A549 (cell line): Measurements from ENCODE around the gene ALKBH2. TPM values are rescaled to one million over a fixed set of nuclear protein-coding genes. Genes with fewer than 3 reads are reported as not detected.

Experiments
- ATAC-seq, 2 experiments: fragments of 200-7000 bp in 1 of 2; fragments of >200 bp in 1 of 2; cut with Nextera tagmentation in 1 of 2; cut with Tn5 transposase in 1 of 2; 3 replicates each; pipeline versions ENCODE4 v1.8.0 to v1.9.1; 2018 to 2020; ENCODE audit warnings: mild to moderate bottlenecking in 1 of 2, moderate library complexity in 1 of 2
- CTCF ChIA-PET: fragments of 300-600 bp; sonication (Branson Sonifier 250); formaldehyde crosslinking; extraction: SDS; loops from one replicate; lab custom pipeline; 2021; ENCODE audit warnings: antibody characterized with exemption, inconsistent platforms; lab: Yijun Ruan, JAX
- POLR2A ChIA-PET: fragments of 350-600 bp; formaldehyde crosslinking; extraction: SDS; loops from one replicate; lab custom pipeline; 2021; ENCODE audit warnings: antibody characterized with exemption, inconsistent platforms; lab: Yijun Ruan, JAX
- DNase-seq, 2 experiments: peaks; one replicate each; pipeline versions ENCODE4 v3.0.0 to v3.0.0-alpha.2; 2011 to 2016; ENCODE audit warnings: low read depth in 1 of 2, low spot score in 1 of 2
- FAIRE-seq: peaks from 2 replicates; lab custom pipeline; 2011; peaks lifted over from hg19 to GRCh38; lab: Jason Lieb, UNC
- H3K27ac ChIP-seq, 2 experiments: fragments of >200 bp; sonication (Bioruptor Twin); formaldehyde crosslinking; 3 replicates each; pipeline ENCODE4 v1.5.1; 2016 to 2017
- H3K4me1 ChIP-seq: fragments of >200 bp; sonication (Bioruptor Twin); formaldehyde crosslinking; 3 replicates; pipeline ENCODE4 v1.6.1; 2016
- H3K4me2 ChIP-seq: fragments of >200 bp; sonication (Bioruptor Twin); formaldehyde crosslinking; 3 replicates; pipeline ENCODE4 v1.6.1; 2016
- H3K4me3 ChIP-seq: fragments of >200 bp; sonication (Bioruptor Twin); formaldehyde crosslinking; 3 replicates; pipeline ENCODE4 v1.5.1; 2016
- H3K9me3 ChIP-seq: fragments of >200 bp; sonication (Bioruptor Twin); formaldehyde crosslinking; 3 replicates; pipeline ENCODE4 v1.6.1; 2016
- BHLHE40 ChIP-seq: IDR thresholded peaks from 2 replicates; pipeline ENCODE4 v1.6.1; 2012; ENCODE audit warnings: low read depth, low read length, inconsistent platforms
- CBX8 ChIP-seq: fragments of 200-600 bp; sonication (generic); IDR thresholded peaks from 2 replicates; pipeline ENCODE4 v1.6.1; 2016
- CHD2 ChIP-seq: fragments of 150-350 bp; IDR thresholded peaks from 2 replicates; pipeline ENCODE4 v1.6.1; 2014; ENCODE audit warnings: low read length; ENCODE audit not compliant: partially characterized antibody
- CHD4 ChIP-seq: fragments of 200-600 bp; sonication (generic); IDR thresholded peaks from 2 replicates; pipeline ENCODE4 v1.6.1; 2016; ENCODE audit warnings: antibody characterized with exemption, mild to moderate bottlenecking, borderline replicate concordance
- FOSB ChIP-seq: fragments of 250-450 bp; sonication (Bioruptor Pico); IDR thresholded peaks from 2 replicates; pipeline ENCODE4 v1.5.0; 2020; ENCODE audit warnings: mild to moderate bottlenecking, moderate library complexity
- FOXS1 ChIP-seq: fragments of 250-450 bp; sonication (Bioruptor Pico); IDR thresholded peaks from 2 replicates; pipeline ENCODE4 v1.5.0; 2020; ENCODE audit warnings: mild to moderate bottlenecking, moderate library complexity
- JUNB ChIP-seq: fragments of >200 bp; sonication (Bioruptor Twin); formaldehyde crosslinking; IDR thresholded peaks from 2 replicates; pipeline ENCODE4 v1.6.1; 2016
- MAZ ChIP-seq: fragments of 150-350 bp; IDR thresholded peaks from 2 replicates; pipeline ENCODE4 v1.6.1; 2014; ENCODE audit warnings: antibody characterized with exemption, low read depth, low read length, borderline replicate concordance
- NR3C1 ChIP-seq: fragments of >200 bp; sonication (Bioruptor Twin); formaldehyde crosslinking; IDR thresholded peaks from 3 replicates; pipeline ENCODE4 v1.6.1; 2017
- TP53 ChIP-seq: fragments of 250-450 bp; sonication (Bioruptor Pico); IDR thresholded peaks from 2 replicates; pipeline ENCODE4 v1.5.0; 2021; ENCODE audit warnings: mild to moderate bottlenecking, moderate library complexity
- ZFP36 ChIP-seq: fragments of 450-650 bp; IDR thresholded peaks from 2 replicates; pipeline ENCODE4 v1.6.1; 2014; ENCODE audit warnings: borderline replicate concordance; ENCODE audit not compliant: partially characterized antibody
- ZNF302 ChIP-seq: fragments of 250-450 bp; sonication (Bioruptor Pico); IDR thresholded peaks from 2 replicates; pipeline ENCODE4 v1.9.0; 2021; ENCODE audit warnings: inconsistent platforms, mild to moderate bottlenecking, moderate library complexity
- ZSCAN20 ChIP-seq: fragments of 250-450 bp; sonication (Bioruptor Pico); IDR thresholded peaks from 2 replicates; pipeline ENCODE4 v1.8.0; 2022; ENCODE audit warnings: mild to moderate bottlenecking, moderate library complexity
- WGBS: methylation state at CpG from one replicate; pipeline ENCODE4 v1.1.6; 2017; ENCODE audit errors: missing lambda C conversion rate; 5-methylcytosine and 5-hydroxymethylcytosine counted together
- polyA plus RNA-seq, 4 experiments: library from polyadenylated mRNA; depleted of rRNA in 3 of 4; stranded (reverse); fragments of >200 nt; fragmentation: RNase III in 1 of 4; extraction: RNeasy Plus Mini Kit Qiagen cat#74134 plus additional on column Dnase treatment in 1 of 4; gene quantifications; 2 replicates in 3 of 4; 3 replicates in 1 of 4; pipeline ENCODE4 v1.2.3, GENCODE V29; 2011 to 2017
- TF ChIP-seq, protein P1 (sequence below): IDR thresholded peaks from 2 replicates; pipeline ENCODE4 v1.6.1; 2012
- TF ChIP-seq, protein P2 (sequence below): fragments of >200 bp; sonication (Bioruptor Twin); formaldehyde crosslinking; IDR thresholded peaks from 2 replicates; pipeline ENCODE4 v1.6.1; 2016
- TF ChIP-seq, protein P3 (sequence below): fragments of 250-450 bp; sonication (Bioruptor Pico); IDR thresholded peaks from 2 replicates; pipeline ENCODE4 v1.5.0; 2021; ENCODE audit warnings: mild to moderate bottlenecking, moderate library complexity, borderline replicate concordance
- TF ChIP-seq, protein P4 (sequence below): fragments of >200 bp; sonication (Bioruptor Twin); formaldehyde crosslinking; IDR thresholded peaks from 3 replicates; pipeline ENCODE4 v1.5.1; 2016

ALKBH2 gene
- polyA plus RNA-seq, 2 of the 4 experiments (the other 2 are of a cell fraction), result 53.9 to 57.7 TPM

DNA sequence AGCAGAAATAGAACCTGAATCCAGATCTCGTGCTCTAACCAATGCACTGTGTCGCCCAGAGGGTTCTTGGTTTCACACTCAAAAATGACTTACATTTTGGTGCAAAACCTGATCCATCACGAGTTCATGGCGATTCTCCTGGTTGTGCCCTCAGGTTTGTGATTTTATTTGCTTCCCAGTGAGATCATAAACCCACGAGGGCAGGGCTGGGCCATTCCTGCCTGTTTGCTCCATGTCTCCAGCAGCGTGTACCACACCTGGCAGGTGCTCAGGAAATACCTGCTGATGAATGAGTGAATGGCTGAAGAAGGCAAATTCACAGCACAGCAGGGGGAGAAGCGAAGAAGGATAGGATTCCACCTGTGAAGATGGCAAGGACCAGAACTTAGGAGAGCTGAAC lies 32.5 kb upstream of the ALKBH2 start:
- Histone ChIP-seq H3K27ac (no peak overlapping the region), H3K4me3 (no peak overlapping the region), H3K4me2 (no peak overlapping the region), H3K9me3 (no peaks in the 10 kb centered on the region), H3K4me1 (peaks cover 8% of the 10 kb centered on the region; the same call in 1 of the 3 replicates)
- DNase-seq (no peak), ATAC-seq (no peak), FAIRE-seq (no peak)
- ChIA-PET POLR2A (no interaction called here), CTCF (interaction anchor here (1.4 kb wide), 1 partner anchor 8 kb away, joined by 3 read pairs; no protein-coding TSS in a partner anchor)
- TF ChIP-seq ZSCAN20 (no peak), ZNF302 (CRISPR knock-in tag) (no peak), MAZ (no peak), CHD4 (no peak), ZFP36 (no peak)
- TF ChIP-seq, protein P1, sequence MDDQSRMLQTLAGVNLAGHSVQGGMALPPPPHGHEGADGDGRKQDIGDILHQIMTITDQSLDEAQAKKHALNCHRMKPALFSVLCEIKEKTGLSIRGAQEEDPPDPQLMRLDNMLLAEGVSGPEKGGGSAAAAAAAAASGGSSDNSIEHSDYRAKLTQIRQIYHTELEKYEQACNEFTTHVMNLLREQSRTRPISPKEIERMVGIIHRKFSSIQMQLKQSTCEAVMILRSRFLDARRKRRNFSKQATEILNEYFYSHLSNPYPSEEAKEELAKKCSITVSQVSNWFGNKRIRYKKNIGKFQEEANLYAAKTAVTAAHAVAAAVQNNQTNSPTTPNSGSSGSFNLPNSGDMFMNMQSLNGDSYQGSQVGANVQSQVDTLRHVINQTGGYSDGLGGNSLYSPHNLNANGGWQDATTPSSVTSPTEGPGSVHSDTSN, result no peak
- TF ChIP-seq, protein P2, sequence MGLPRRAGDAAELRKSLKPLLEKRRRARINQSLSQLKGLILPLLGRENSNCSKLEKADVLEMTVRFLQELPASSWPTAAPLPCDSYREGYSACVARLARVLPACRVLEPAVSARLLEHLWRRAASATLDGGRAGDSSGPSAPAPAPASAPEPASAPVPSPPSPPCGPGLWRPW, result no peak
- TF ChIP-seq, protein P3, sequence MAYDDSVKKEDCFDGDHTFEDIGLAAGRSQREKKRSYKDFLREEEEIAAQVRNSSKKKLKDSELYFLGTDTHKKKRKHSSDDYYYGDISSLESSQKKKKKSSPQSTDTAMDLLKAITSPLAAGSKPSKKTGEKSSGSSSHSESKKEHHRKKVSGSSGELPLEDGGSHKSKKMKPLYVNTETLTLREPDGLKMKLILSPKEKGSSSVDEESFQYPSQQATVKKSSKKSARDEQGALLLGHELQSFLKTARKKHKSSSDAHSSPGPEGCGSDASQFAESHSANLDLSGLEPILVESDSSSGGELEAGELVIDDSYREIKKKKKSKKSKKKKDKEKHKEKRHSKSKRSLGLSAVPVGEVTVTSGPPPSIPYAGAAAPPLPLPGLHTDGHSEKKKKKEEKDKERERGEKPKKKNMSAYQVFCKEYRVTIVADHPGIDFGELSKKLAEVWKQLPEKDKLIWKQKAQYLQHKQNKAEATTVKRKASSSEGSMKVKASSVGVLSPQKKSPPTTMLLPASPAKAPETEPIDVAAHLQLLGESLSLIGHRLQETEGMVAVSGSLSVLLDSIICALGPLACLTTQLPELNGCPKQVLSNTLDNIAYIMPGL (CRISPR knock-in tag), result no peak
- 75% methylated on average over 7 of the region's 7 CpGs for WGBS

DNA sequence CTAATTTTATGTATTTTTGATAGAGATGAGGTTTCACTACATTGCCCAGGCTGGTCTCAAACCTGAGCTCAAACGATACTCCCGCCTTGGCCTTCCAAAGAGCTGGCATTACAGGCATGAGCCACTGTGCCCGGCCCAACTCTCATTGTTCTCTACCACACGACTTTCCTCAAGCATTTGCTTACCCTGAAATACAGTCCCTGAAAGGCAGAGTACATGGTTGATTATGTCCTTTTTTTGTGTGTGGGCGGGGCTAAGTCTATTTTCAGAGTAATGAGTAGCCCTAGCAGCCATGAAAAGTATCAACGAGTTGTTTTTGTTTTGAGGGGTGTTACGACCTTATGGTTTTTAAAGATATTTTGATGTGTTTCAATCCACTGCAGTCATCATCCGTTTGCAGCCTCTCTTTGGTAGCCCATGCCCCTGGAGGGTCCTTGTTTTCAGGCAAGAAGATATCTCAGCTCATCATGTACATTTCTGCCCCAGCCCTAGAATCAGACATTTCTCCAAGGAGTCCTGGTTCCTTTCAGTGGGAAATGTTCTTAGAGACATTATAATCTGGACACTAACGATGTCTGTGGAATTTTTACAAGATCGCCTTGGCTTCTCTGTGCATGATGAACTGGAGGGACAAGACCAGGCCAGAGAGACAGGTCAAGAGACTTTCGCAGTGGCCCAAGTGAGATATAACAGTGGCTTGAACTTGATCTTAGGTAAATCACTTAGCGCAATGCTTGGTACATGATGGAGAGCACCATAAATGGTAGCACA lies 31.8 kb upstream of the ALKBH2 start:
- ChIA-PET CTCF (interaction anchor here (1.2 to 1.4 kb wide), 3 partner anchors 9 to 260 kb away, joined by 3 read pairs; no protein-coding TSS in a partner anchor), POLR2A (no interaction called here)
- Histone ChIP-seq H3K4me3 (no peak overlapping the region), H3K27ac (no peak overlapping the region), H3K4me2 (no peak overlapping the region), H3K9me3 (no peaks in the 10 kb centered on the region), H3K4me1 (peaks cover 8% of the 10 kb centered on the region; the same call in 1 of the 3 replicates)
- no peak for FAIRE-seq
- DNase-seq, result no peak
- TF ChIP-seq TP53 (CRISPR knock-in tag) (no peak), NR3C1 (no peak), FOXS1 (CRISPR knock-in tag) (no peak), JUNB (no peak), FOSB (CRISPR knock-in tag) (no peak), CHD2 (no peak), BHLHE40 (no peak), CHD4 (no peak), ZSCAN20 (no peak), CBX8 (no peak)
- TF ChIP-seq, protein P4, sequence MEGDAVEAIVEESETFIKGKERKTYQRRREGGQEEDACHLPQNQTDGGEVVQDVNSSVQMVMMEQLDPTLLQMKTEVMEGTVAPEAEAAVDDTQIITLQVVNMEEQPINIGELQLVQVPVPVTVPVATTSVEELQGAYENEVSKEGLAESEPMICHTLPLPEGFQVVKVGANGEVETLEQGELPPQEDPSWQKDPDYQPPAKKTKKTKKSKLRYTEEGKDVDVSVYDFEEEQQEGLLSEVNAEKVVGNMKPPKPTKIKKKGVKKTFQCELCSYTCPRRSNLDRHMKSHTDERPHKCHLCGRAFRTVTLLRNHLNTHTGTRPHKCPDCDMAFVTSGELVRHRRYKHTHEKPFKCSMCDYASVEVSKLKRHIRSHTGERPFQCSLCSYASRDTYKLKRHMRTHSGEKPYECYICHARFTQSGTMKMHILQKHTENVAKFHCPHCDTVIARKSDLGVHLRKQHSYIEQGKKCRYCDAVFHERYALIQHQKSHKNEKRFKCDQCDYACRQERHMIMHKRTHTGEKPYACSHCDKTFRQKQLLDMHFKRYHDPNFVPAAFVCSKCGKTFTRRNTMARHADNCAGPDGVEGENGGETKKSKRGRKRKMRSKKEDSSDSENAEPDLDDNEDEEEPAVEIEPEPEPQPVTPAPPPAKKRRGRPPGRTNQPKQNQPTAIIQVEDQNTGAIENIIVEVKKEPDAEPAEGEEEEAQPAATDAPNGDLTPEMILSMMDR, result no peak
- 78% methylated on average over 12 of the region's 12 CpGs for WGBS
- no peak for ATAC-seq
